HEK293 (cell line): ENCODE data around the gene PSAPL1.

Experiments used
- CTCF ChIP-seq: fragments of 450-650 bp; formaldehyde crosslinking; IDR thresholded peaks from 2 replicates; pipeline ENCODE4 v1.5.1; 2016; ENCODE audit warnings: missing biosample characterization, missing genetic modification characterization
- ZSCAN18 ChIP-seq: fragments of 450-650 bp; formaldehyde crosslinking; IDR thresholded peaks from 2 replicates; pipeline ENCODE4 v1.5.1; 2016; ENCODE audit warnings: missing biosample characterization, missing genetic modification characterization

GRCh38 chr4:7430368-7430964 lies 4.3 kb downstream of the PSAPL1 start:
- no peak for TF ChIP-seq CTCF
- TF ChIP-seq ZSCAN18 (tag by site-specific recombination), result no peak
